Trophoblast cell (in vitro differentiated cells and primary cell): ENCODE data around the gene MT1E.
"Not testable (repeated sequence)": the region's sequence is repeated elsewhere in the genome, so short reads cannot be mapped to it uniquely, and the experiment has no call there.

Experiments
- DNase-seq, 2 donors: peaks; one replicate each; pipeline ENCODE4 v3.0.0-alpha.2; 2016
- H2AFZ ChIP-seq: 2 replicates; pipeline ENCODE4 v1.6.1; 2013; ENCODE audit warnings: low read length, moderate library complexity, mild to moderate bottlenecking; ENCODE audit not compliant: insufficient read depth, poor library complexity
- H2AK5ac ChIP-seq: 2 replicates; pipeline ENCODE4 v1.6.1; 2013; ENCODE audit warnings: mild to moderate bottlenecking, low read length
- H2BK120ac ChIP-seq: 2 replicates; pipeline ENCODE4 v1.6.1; 2013; ENCODE audit warnings: low read length, mild to moderate bottlenecking, moderate library complexity; ENCODE audit not compliant: insufficient read depth, poor library complexity
- H2BK12ac ChIP-seq: 2 replicates; pipeline ENCODE4 v1.6.1; 2013; ENCODE audit warnings: mild to moderate bottlenecking, low read length, moderate library complexity
- H2BK5ac ChIP-seq: 2 replicates; pipeline ENCODE4 v1.6.1; 2013; ENCODE audit warnings: low read length, low read depth, moderate library complexity, mild to moderate bottlenecking; ENCODE audit not compliant: poor library complexity
- H3K14ac ChIP-seq: 2 replicates; pipeline ENCODE4 v1.6.1; 2013; ENCODE audit warnings: mild to moderate bottlenecking, low read length
- H3K18ac ChIP-seq: 2 replicates; pipeline ENCODE4 v1.6.1; 2013; ENCODE audit warnings: mild to moderate bottlenecking, low read length
- H3K23ac ChIP-seq: 2 replicates; pipeline ENCODE4 v1.6.1; 2013; ENCODE audit warnings: low read length
- H3K27ac ChIP-seq: 2 replicates; pipeline ENCODE4 v1.5.1; 2013; ENCODE audit warnings: low read depth, mild to moderate bottlenecking, inconsistent platforms, low read length, moderate library complexity
- H3K27me3 ChIP-seq: 2 replicates; pipeline ENCODE4 v1.6.1; 2013; ENCODE audit warnings: inconsistent platforms, mild to moderate bottlenecking, low read length, moderate library complexity; ENCODE audit not compliant: insufficient read depth
- H3K36me3 ChIP-seq, 2 experiments: 1 replicate in 1 of 2; 2 replicates in 1 of 2; pipeline ENCODE4 v1.6.1; 2013; ENCODE audit warnings: low read length in 2 of 2, mild to moderate bottlenecking in 2 of 2, moderate library complexity in 1 of 2; ENCODE audit not compliant: insufficient read depth in 2 of 2, control insufficient read depth in 1 of 2
- H3K4ac ChIP-seq: 2 replicates; pipeline ENCODE4 v1.6.1; 2013; ENCODE audit warnings: low read depth, mild to moderate bottlenecking, low read length, moderate library complexity
- H3K4me1 ChIP-seq, 2 experiments: 1 replicate in 1 of 2; 2 replicates in 1 of 2; pipeline ENCODE4 v1.6.1; 2013; ENCODE audit warnings: low read length in 2 of 2, mild to moderate bottlenecking in 2 of 2, moderate library complexity in 1 of 2; ENCODE audit not compliant: insufficient read depth in 2 of 2, control insufficient read depth in 1 of 2
- H3K4me2 ChIP-seq: 2 replicates; pipeline ENCODE4 v1.6.1; 2013; ENCODE audit warnings: inconsistent platforms, mild to moderate bottlenecking, low read length, moderate library complexity
- H3K4me3 ChIP-seq: 2 replicates; pipeline ENCODE4 v1.5.1; 2013; ENCODE audit warnings: mild to moderate bottlenecking, low read depth, low read length, inconsistent platforms
- H3K79me1 ChIP-seq: one replicate; pipeline ENCODE4 v1.6.1; 2013; ENCODE audit warnings: low read length
- H3K79me2 ChIP-seq: 2 replicates; pipeline ENCODE4 v1.6.1; 2013; ENCODE audit warnings: low read length, mild to moderate bottlenecking; ENCODE audit not compliant: control insufficient read depth, insufficient read depth, poor library complexity
- H3K9ac ChIP-seq: 2 replicates; pipeline ENCODE4 v1.6.1; 2013; ENCODE audit warnings: mild to moderate bottlenecking, low read length
- H3K9me3 ChIP-seq: 2 replicates; pipeline ENCODE4 v1.6.1; 2013; ENCODE audit warnings: low read depth, mild to moderate bottlenecking, control low read depth, inconsistent platforms, low read length; ENCODE audit not compliant: insufficient read depth
- H4K12ac ChIP-seq: 2 replicates; pipeline ENCODE4 v1.6.1; 2013; ENCODE audit warnings: low read depth, mild to moderate bottlenecking, low read length, moderate library complexity
- H4K8ac ChIP-seq: 2 replicates; pipeline ENCODE4 v1.6.1; 2013; ENCODE audit warnings: low read depth, mild to moderate bottlenecking, low read length, moderate library complexity
- H4K91ac ChIP-seq: one replicate; pipeline ENCODE4 v1.6.1; 2013; ENCODE audit warnings: low read depth, mild to moderate bottlenecking, low read length, moderate library complexity
- WGBS: extraction: QIAGEN DNeasy Blood & Tissue Kit; methylation state at CpG from one replicate; pipeline ENCODE4 v1.1.7; 2013; ENCODE audit warnings: missing lambda C conversion rate; ENCODE audit not compliant: insufficient read length, insufficient coverage; ENCODE audit errors: extremely low coverage; 5-methylcytosine and 5-hydroxymethylcytosine counted together

Gene MT1E

GRCh38 chr16:56672761-56673536 is 47.4 kb downstream of the MT1E start:
- Histone ChIP-seq H3K27me3 (peaks cover 55% of the 10 kb centered on the region), H2BK12ac (no peak overlapping the region), H3K79me1 (no peaks in the 10 kb centered on the region), H4K12ac (no peak overlapping the region), H3K27ac (no peak overlapping the region), H3K23ac (no peak overlapping the region), H2AK5ac (no peak overlapping the region), H3K4me3 (no peak overlapping the region), H3K9me3 (peaks cover 5% of the 10 kb centered on the region), H2BK120ac (no peak overlapping the region), H3K4ac (no peak overlapping the region), H3K9ac (no peak overlapping the region), H3K4me1 (peaks cover 0 to 3% of the 10 kb centered on the region in 2 experiments), H4K91ac (no peak overlapping the region), H3K79me2 (no peaks in the 10 kb centered on the region), H3K4me2 (no peak overlapping the region), H3K18ac (no peak overlapping the region), H3K14ac (no peak overlapping the region), H2AFZ (no peak overlapping the region), H3K36me3 (peaks cover 0 to 2% of the 10 kb centered on the region in 2 experiments), H4K8ac (no peak overlapping the region), H2BK5ac (no peak overlapping the region)
- DNase-seq, result no peak
- no CpG with 5 or more reads among the region's 11 CpGs for WGBS

DNA sequence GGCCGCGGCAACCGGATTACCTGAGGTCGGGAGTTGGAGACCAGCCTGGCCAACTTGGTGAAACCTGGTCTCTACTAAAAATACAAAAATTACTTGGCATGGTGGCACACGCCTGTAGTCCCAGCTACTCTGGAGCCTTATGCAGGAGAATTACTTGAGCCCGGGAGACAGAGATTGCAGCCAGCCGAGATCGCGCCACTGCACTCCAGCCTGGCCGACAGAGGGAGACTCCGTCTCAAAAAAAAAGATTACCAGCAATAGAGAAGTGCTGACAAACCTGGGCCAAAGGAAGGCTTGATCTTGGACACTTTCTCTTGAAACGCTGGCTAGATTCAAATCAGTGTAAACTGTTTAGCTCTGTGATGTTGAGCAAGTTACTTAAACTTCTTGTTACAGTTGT is 48.3 kb downstream of the MT1E start:
- no peak overlapping the region for H3K4ac ChIP-seq
- H3K4me1 ChIP-seq, result no peaks in the 10 kb centered on the region
- peak; percentile 40 to 65 for DNase-seq
- no peak overlapping the region for H2AFZ ChIP-seq
- no peak overlapping the region for H4K12ac ChIP-seq
- H3K9me3 ChIP-seq, result peaks cover 3% of the 10 kb centered on the region
- no peak overlapping the region for H3K4me3 ChIP-seq
- H3K79me2 ChIP-seq, result no peaks in the 10 kb centered on the region
- no CpG with 5 or more reads among the region's 12 CpGs for WGBS
- H3K79me1 ChIP-seq, result no peaks in the 10 kb centered on the region
- no peak overlapping the region for H2BK120ac ChIP-seq
- no peak overlapping the region for H3K4me2 ChIP-seq
- H2AK5ac ChIP-seq, result no peak overlapping the region
- H4K8ac ChIP-seq, result no peak overlapping the region
- peaks cover 0 to 2% of the 10 kb centered on the region in 2 experiments for H3K36me3 ChIP-seq
- H2BK12ac ChIP-seq, result no peak overlapping the region
- peaks cover 45% of the 10 kb centered on the region for H3K27me3 ChIP-seq
- no peak overlapping the region for H3K14ac ChIP-seq
- H2BK5ac ChIP-seq, result no peak overlapping the region
- H3K18ac ChIP-seq, result no peak overlapping the region
- no peak overlapping the region for H4K91ac ChIP-seq
- H3K27ac ChIP-seq, result no peak overlapping the region
- no peak overlapping the region for H3K23ac ChIP-seq
- H3K9ac ChIP-seq, result no peak overlapping the region

DNA sequence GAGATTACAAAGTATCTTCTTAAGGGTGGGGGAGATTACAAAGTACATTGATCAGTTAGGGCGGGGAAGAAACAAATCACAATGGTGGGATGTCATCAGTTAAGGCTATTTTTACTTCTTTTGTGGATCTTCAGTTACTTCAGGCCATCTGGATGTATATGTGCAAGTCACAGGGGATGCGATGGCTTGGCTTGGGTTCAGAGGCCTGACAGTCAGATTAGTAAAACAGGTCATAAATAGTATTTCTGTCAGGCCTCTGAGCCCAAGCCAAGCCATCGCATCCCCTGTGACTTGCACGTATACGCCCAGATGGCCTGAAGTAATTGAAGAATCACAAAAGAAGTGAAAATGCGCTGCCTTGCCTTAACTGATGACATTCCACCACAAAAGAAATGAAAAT is 49.0 kb downstream of the MT1E start:
- not testable (repeated sequence) for H2BK12ac ChIP-seq, H2AFZ ChIP-seq, H3K79me2 ChIP-seq, H2BK5ac ChIP-seq, H4K8ac ChIP-seq, H3K23ac ChIP-seq, H3K4me1 ChIP-seq, H3K14ac ChIP-seq, H4K91ac ChIP-seq, H2AK5ac ChIP-seq, H3K4me2 ChIP-seq, H3K9me3 ChIP-seq, H3K36me3 ChIP-seq, H3K9ac ChIP-seq, H3K4me3 ChIP-seq, H3K79me1 ChIP-seq, H3K18ac ChIP-seq, H4K12ac ChIP-seq, H3K4ac ChIP-seq, H3K27ac ChIP-seq, H2BK120ac ChIP-seq, DNase-seq
- no CpG with 5 or more reads among the region's 6 CpGs for WGBS
- peaks cover 38% of the 10 kb centered on the region for H3K27me3 ChIP-seq

- Histone ChIP-seq H2BK120ac (no peak overlapping the region), H3K9ac (no peak overlapping the region), H2BK5ac (no peak overlapping the region), H3K23ac (no peak overlapping the region), H3K18ac (no peak overlapping the region), H3K14ac (no peak overlapping the region), H3K4me1 (no peaks in the 10 kb centered on the region), H2BK12ac (no peak overlapping the region), H3K36me3 (peaks cover 0 to 2% of the 10 kb centered on the region in 2 experiments), H3K79me2 (no peaks in the 10 kb centered on the region), H2AFZ (no peak overlapping the region), H3K4me3 (no peak overlapping the region), H2AK5ac (no peak overlapping the region), H3K79me1 (no peaks in the 10 kb centered on the region), H4K12ac (no peak overlapping the region), H3K4ac (no peak overlapping the region), H3K4me2 (peak overlapping the region; percentile 46), H4K91ac (no peak overlapping the region), H3K9me3 (no peaks in the 10 kb centered on the region), H3K27ac (no peak overlapping the region), H4K8ac (no peak overlapping the region), H3K27me3 (peaks cover 27% of the 10 kb centered on the region)
- no CpG with 5 or more reads among the region's 32 CpGs for WGBS
- peak in 1 of 2 donors; percentile 29 for DNase-seq
These were observed 50.2 kb downstream of the MT1E start for GRCh38 chr16:56675685-56676210.
